Measurements from ENCODE around the gene GGCX.

GGCX gene

DNA sequence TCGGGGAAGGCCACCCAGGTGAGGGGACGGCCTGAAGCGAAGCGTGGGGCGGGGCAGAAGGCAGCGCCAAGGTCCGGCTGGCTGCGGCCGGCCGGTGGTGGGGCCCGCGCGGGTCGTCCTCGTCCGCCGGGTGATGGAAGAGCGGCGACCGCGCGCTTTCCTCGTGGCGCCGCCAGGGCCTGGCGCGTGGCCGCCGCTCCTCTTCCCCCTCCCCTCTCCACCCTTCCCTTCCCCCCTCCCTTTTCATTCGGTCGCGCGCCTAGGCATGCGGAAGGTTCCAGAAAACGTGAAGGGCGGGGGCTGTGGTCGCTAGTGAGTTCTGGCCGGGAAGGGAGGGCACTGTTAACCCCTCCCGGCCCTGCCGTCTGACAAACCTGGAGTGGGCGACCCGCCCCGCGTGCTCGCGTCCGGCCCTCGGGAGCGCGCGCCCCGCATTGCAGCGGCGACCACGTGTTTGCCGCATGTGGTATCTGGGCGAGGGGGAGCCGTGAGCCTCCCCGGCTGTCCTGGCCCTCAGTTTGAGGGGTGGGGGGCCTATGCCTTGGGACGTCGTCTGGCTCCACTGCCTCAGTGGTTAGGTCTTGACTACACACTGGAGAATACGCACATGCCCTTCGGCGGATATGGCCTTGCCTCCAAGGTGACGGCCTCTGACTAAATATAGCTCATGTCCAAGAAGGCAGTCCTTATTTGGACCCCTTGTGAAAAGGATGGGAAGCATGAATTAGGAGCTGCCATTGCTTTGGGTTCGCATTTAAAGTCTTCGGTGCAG is 21.7 kb downstream of the GGCX start:
- peak; percentile 22 for DNase-seq

DNA sequence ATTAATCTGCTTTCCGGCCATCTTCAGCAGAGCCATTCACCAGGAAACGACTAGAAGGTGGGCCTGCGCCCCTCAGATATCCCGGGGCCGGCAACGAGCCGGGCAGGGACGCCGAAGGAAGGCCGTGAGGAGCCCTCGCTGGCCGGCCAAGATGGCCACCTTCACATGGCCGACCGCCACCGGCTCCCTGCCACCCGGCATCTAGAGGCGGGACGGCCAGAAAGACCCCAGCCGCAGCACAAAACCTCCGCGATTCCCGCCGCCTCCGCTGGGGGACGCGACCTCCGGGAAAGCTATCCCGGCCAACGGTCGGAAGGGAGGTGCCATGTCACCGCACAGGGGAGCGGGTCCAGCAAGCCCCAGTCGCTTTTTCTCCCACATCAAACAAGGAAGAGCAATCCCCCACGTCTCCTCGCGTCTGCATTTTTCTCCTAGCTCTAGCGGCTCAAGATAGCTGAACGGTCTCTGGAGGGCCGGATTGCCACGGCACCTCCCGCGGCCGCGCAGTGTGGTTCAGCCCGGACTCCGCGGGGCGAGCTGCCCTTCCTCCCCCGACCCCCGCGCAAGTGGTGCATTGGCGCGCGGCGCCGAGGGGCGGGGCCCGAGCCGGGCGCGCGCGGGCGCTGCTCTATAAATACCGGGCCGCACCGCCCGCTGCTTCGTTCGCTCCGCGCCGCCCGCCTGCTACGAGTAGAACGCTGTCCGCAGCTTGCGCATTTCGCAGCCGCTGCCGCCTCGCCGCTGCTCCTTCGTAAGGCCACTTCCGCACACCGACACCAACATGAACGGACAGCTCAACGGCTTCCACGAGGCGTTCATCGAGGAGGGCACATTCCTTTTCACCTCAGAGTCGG is 22.6 kb downstream of the GGCX start, which contains the start of gene MAT2A:
TSS of gene MAT2A (plus strand) at position 662 of the 854 bp plus-strand sequence. CDS start at position 782, 120 bp downstream.
- DNase-seq = peak; percentile 74

DNA sequence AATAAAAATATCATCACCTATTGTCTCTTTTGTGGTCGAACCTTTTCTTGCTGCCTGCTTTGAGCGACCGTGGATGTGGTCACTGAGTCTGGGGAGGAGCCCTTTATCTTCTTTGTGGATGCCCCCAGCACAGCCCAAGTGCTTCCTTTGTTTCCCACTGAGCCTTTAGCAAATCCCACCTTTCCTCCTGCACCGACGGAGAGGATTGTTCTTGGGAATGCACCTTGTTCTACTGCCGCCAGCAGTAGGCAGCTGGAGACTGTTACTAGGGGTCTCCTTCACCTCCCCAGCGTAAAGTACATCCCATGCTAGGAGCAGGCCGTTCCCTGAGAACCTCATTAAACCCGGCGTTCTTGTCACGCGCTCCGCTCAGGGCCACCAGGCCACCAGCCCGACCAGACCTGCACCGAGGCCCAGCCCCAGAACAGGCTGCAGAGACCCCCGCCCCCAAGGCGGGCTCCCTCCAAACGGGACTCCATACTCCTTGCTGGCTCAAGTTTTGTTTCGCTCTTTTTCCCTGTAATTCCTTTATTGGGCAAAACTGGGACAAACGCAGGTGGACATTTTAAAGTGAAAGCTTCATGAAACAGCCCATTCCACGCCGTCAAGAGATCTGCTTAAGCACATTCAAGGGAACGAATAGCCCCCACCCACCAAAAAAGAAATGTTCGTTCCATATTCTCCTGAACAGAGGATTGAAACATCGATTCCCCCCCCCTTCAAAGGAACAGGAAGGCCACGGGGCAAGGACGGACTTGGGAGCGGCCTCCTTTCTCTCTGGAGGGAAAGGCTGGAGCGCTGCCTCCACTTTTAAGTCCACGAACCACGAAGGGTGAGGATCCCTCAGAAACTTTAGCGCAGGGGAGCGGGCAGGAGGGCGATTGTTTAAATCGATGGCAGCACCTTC is 23.4 kb downstream of the GGCX start:
- DNase-seq = peak; percentile 16

DNA sequence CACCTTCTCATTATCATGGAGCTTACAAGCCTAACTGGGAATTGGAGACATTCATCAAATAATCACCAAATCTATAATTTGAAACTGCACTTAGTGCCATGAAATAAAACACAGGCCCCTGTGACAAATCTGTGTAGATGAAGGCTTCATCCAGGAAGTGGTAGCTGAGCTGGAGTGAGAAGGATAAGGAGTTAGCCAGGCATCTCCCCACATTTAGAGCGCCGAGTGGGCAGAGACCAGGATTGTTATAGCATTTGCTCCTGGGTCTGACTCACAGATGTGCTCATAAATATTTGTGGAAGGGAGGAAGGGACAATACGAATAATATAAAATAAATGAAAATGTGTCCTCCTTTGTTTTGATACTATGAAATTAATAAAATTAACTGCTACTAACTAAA is 24.8 kb downstream of the GGCX start:
- no peak for DNase-seq

DNA sequence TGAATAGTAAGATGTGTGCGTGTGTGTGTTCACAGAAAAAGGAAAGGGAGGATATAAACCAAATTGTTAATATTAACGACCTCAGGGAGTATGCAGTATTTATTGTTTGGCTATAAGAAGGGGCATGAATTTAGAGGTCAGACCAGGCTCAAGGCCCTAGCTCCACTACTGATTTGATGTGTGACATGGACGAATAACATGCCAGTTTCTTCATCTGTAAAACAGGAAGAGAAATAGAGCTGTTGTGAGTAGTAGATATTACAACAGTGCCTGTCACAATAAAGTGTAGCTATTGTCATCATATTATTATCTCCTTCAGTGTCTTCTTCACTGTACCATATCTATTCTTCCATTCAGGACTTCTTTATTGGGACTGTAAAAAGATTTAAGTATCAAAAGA is 26.4 kb downstream of the GGCX start:
- peak; percentile 45 for DNase-seq

DNA sequence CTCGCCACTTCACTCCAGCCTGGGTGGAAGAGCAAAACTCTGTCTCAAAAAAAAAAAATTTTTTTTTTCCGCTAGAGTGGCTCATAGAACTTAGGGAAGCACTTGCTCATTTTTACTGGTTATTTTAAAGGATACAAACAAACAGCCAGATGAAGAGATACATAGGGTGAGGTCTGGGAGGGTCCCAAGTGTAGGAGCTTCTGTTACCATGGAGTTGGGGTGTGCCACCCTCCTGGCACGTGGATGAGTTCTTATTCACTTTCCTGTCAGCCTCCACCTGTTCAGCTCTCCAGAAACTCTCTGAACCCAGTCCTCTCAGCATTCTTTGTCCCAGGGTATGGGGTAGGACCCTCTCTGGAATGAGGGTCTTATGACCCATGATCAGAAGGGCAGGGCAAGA is 27.2 kb downstream of the GGCX start:
- DNase-seq = no peak

DNA sequence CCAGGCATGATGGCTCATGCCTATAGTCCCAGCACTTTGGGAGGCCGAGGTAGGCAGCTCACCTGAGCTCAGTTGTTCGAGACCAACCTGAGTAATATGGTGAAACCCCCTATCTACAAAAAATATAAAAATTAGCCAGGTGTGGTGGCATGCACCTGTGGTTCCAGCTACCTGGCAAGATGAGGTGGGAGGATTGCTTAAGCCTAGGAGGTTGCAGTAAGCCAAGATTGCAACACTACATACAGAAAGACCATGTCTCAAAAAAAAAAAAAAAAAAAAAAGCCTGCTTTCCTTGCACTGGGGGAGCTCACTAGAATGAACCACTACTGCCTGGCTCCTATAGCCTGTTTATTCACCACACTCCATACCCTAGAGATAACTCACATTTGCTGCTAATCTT is 29.7 kb downstream of the GGCX start:
- no peak for DNase-seq

DNA sequence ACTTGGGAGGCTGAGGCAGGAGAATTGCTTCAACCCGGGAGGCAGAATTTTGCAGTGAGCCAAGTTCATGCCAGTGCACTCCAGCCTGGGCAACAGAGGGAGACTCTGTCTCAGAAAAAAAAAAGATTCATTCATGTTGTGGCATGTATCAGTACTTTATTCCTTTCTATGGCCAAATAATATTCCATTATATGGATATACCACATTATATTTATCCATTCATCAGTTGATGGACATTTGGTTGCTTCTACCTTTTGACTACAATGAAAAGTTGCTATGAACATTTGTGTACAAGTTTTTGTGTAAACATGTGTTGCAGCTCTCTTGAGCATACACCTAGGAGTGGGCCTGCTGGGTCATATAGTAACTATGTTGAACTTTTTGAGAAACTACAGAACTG is 31.5 kb downstream of the GGCX start:
- DNase-seq = no peak

DNA sequence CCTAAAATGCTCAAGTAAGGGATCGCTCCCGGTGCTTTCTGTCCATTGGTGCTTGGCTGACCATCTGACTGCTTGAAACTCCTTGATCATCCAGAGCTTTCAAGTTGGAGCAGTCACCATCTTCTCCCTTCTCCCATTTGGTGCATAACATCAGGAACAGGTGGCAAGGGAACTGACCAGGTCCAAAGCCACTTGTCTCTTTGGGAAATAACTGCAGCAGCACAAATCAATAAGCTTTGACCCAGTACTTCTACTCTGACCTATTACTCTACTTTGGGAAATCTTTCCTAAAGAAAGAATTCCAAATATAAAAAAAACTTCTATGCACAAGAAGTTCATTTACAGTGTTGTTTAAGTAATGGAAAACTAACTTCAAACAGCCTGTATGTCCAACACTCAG is 32.9 kb downstream of the GGCX start:
- DNase-seq = no peak

DNA sequence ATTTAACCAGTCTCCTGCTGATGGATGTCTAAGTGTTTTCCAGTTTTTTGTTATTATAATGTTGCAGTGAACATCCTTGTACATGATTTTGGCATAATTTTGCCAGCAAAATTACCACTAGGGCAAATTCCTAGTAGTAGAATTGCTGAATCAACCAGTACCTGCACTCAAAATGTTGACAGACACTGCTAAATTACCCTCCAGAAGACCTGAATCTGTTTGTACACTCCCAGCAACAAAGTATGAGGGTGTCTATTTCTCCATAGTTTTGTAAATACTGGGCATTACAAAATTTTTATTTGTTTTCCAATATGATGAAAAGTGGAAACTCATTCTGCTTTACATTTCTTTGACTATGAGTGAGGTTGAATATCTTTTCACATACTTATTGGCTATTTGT is 33.5 kb downstream of the GGCX start:
- no peak for DNase-seq

DNA sequence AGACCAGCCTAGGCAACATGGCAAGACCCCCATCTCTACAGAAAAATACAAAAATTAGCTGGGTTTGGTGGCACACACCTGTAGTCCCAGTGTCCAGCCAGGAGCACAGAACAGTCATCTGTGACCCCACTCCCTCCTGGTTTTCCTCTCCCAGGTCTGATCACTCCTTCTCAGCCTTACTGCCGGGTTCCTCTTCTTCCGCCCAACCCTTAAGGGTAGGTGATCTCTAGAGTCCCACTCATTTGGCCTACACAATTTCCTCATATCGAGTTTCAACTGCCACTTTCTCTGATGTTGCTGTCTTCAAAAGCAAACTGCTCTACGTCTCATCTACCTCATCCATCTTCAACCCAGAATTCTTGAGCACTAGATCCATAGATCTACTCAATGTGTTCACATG is 35.7 kb downstream of the GGCX start:
- peak; percentile 45 for DNase-seq

DNA sequence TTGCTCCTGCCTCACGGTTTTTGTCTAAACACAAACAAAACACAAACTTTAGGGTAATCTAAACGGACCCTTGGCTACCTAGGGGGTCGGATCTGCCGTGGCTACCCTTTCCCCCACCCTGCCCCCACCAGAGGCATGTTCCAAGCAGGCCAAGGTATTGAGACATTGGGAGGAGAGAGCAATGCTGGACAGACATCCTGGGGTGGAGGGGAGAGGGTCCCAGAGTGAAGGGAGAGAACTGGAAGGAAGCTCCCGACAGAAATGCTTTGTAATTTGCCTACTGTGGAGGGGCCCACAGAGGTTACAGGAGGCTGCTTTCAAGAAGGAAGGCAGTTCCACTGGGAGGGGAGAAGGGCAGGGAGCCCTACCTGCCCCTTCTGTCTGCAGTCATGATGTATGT is 36.3 kb downstream of the GGCX start:
- DNase-seq = no peak

DNA sequence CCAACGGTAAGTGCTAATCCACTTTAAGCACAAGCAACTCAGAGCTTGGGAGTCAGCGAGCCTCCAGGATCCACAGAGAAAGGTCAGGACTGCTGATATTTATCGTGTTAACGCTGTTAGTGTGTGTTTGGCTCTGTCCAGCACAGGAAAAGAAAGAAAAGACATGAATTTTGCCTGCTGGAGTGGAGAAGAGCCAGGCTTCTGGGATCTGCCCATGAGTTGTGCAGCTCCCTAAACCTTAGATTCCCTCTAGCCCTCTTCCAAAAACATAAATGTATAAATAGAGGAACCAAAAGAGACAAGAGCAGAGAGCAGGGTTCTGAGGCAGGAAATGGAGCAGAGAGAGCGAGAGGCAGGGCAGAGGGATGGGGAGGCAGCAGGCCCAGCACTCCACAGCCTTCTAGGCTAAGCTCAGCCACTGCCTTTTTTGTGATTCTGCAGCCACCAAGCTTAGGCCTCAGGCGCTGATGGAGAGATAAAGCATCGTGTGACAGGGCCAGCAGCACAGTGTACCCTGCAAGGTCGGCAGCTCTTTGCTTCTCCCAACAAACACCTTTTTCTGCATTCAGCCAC is 36.9 kb downstream of the GGCX start:
- peak; percentile 44 for DNase-seq

DNA sequence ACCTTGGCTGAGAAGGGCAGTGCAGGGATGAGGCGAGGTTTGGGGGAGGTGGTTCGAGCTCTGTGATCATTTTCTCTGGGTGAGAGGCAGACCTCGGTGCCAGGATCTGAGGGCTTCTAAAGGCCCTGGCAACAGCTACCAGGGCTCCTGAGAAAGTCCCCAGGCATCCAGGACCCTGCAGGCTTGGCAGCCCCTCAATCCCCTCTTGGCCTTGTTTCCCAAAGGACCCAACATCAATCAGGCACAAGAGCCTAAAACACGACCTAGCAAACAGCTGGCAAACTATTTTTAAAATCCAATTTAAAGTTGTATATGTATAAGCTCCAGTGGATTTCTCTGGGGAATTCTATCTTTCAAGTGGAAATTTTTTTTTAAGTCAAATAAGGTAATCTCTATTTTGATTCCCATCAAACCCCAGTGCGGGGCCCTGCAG is 37.4 kb downstream of the GGCX start:
- no peak for DNase-seq

DNA sequence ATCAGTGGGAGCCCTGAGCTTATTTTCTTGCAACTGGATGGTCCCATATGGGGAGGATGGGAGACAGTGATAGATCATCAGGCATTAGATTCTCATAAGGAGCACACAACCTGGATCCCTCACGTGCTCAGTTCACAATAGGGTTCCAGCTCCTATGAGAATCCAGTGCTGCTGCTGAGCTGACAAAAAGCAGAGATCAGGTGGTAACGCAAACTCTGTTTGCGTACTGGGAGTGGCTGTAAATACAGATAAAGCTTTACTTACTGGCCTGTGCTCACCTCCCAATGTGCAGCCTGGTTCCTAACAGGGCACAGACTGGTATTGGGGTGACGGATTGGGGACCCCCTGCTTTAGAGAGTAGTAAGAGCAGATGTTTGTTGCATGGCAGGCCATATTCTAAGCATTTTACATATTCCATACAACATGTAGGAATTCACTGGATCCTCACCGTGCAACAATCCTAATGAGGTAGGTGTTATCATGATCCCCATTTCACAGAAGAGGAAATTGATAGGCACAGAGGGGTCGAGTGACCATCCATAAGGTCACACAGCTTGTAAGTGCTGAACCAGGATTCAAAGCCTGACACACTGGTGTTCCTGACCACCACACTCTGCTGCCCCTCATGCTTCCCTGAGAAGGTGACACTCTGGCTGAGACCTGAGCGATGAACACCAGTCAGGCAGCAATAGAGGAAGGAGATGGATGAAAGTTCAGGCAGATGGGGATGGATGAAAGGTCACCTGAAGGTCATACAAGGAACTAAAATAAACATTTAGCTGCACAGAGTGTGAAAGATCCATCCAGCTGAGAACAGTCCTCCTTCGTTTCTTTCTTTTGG is 38.0 kb downstream of the GGCX start:
- no peak for DNase-seq

DNA sequence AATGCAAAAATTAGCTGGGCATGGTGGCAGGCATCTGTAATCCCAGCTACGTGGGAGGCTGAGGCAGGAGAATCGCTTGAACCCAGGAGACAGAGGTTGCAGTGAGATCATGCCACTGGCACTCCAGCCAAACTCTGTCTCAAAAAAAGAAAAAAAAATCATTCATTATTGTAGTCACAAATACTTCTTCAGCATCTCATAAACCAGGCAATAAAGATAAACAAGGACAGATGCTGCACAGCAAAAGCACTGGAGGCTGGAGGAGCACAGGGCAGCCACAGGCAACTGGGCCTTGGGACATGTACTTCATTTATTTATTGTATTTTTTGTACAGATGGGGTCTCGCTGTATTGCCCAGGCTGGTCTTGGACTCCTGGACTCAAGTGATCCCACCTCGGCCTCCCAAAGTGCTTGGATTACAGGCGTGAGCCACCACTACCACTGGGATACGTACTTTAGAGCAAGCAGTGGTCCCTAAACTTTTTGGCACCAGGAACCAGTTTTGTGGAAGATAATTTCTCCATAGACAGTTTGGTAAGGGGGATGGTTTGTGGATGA is 39.1 kb downstream of the GGCX start:
- DNase-seq = no peak

DNA sequence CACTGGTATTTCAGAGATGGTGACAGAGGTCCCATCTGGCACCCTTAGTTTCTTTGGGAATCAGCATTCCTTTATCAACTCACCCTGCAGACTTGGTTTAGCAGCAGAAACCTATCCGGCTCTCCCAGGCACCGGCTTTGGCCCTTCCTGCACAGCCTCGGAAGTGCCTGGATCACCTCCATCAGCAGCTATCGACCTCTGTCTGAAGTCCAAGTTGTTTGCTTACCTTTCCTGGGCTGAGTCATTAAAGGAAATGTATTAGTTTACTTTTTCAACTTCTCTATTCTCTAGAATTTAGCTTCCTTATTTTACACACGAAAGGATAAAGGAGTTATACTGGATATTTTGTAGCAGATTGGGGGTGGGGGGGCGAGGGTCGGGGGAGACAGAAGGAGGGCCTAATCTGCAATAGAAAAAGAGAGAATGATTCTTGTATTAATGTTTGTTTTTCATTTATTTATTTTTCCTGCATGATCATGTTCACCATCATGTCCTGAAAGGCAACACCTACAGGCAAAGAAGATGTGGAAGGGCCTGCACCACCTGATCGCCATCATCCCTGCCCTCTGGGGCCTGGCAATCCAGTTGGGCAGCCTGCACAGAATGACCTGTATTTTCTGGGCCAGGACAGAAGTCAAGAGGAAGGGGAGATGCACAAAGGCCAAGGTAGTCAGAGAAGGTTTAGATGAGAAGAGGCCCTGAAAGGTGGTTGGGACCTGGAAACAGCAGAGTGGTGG is 44.5 kb downstream of the GGCX start:
- peak; percentile 26 for DNase-seq

DNA sequence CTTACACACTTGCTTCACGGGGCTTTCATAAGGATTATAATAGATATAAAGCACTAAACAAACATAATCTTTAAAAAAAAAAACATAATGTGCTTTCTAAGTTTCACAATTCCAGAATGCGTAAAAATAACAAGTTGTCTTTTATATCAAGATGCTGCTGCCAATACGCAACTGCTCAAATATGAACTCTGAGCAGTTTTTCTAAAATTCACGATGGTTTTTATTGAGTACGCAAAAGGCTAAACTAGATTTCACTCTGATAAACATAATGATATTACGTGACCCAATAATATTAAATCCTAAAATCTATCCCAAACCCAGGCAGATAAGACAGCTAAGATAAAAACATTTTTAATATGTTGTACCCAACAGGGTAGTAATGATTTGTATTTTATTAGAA is 47.0 kb downstream of the GGCX start:
- DNase-seq = no peak

DNA sequence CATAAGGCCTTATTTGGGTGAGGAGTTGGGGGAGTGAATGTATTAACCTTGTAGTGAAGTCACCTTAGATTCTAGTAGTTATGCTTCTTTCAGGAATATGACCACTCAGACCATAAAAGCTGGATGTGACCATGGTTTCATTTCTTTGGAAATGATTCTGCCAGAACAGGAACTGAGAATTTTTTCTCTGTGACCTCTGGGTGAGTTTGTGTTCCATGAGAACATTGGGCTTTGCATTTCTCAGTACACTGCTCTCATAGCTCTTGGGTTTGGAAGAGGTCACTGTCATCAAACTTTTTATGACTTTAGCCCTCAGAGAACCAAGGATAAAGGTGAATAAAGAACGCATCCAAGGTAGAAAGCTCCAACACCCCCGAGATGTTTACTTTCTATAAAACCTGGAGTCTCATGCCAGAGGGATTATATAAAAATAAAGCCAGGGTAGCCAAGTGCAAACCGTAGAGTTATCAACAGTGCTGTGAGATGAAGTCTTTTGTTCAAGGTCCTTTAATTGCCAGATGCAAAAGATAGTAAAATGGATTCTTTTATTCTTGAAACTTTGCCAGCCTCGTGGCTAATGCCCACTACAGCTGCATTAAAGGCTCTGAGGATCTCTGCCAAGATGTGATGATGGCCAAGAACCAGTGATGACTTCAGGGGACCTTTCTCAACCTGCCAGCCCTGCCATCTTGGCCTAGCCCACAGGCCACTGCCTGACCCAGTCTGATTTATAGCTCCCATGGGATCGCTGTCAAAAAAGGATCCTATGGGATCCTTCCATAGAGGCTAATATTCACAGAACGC is 50.1 kb downstream of the GGCX start:
- no peak for DNase-seq

DNA sequence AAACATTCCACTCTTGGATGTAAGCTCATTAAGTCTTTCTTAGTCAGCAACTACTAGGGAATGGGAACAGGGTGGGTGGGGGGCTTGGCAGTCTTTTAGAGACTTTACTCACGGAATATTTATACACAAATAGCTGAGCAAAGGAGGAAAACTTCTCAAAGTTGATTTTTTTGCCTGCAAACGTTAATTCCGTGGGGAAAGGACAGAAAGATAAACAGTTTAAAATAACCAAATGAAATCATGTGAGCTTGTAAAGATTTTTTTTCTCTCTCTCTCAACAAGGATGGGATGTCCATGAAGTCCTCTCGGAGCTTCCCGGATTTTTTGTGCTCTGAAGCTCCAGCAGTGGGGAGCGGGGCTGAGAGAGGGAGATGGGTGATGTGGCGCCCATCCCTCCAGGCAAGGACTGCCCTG is 54.5 kb downstream of the GGCX start:
- DNase-seq = no peak

All from GF-D8 (cell line).